ENCODE measurements around the gene CPN2. TPM values are rescaled to one million over a fixed set of nuclear protein-coding genes. Genes with fewer than 3 reads are reported as not detected.

Gene CPN2
- polyA plus RNA-seq, 2 of the 4 experiments (the other 2 are of a cell fraction): not detected

- Histone ChIP-seq H3K4me1 (no peaks in the 10 kb centered on the region), H3K4me3 (no peak overlapping the region), H3K27ac (no peak overlapping the region), H3K9me3 (no peaks in the 10 kb centered on the region), H3K4me2 (no peak overlapping the region)
- FAIRE-seq (no peak), DNase-seq (ENCODE audit: low read depth in 1 of 2, low spot score in 1 of 2) (no peak), ATAC-seq (no peak)
- CTCF ChIA-PET: interaction anchor here (3.0 kb wide), 1 partner anchor 35 kb away, joined by 12 read pairs; no protein-coding TSS in a partner anchor
- no peak for TF ChIP-seq HES2 (IDR thresholded peaks at IDR 0.05)
- no peak for TF ChIP-seq JUNB (IDR thresholded peaks at IDR 0.05)
- no peak for TF ChIP-seq CBX2 (IDR thresholded peaks at IDR 0.05; ENCODE audit: borderline replicate concordance, low read depth)
- no peak for TF ChIP-seq ZSCAN20 (CRISPR knock-in tag; IDR thresholded peaks at IDR 0.05)
- no peak for TF ChIP-seq SMC3 (IDR thresholded peaks at IDR 0.05)
- no peak for TF ChIP-seq BHLHE40 (IDR thresholded peaks at IDR 0.05; ENCODE audit: low read depth, low read length)
- no peak for TF ChIP-seq RNF2 (IDR thresholded peaks at IDR 0.05; ENCODE audit: borderline replicate concordance, low read depth)
- TF ChIP-seq ZFP36 (IDR thresholded peaks at IDR 0.05; ENCODE audit: borderline replicate concordance, partially characterized antibody): no peak
- TF ChIP-seq EP300 (IDR thresholded peaks at IDR 0.05): no peak
- TF ChIP-seq ELK1 (IDR thresholded peaks at IDR 0.05; ENCODE audit: low read depth, low read length): no peak
- no peak for TF ChIP-seq ZC3H11A (IDR thresholded peaks at IDR 0.05)
- TF ChIP-seq HOXB5 (CRISPR knock-in tag; IDR thresholded peaks at IDR 0.05): no peak
- TF ChIP-seq POLR2AphosphoS2 (conservative IDR thresholded peaks at IDR 0.05; ENCODE audit: low read length): no peak
- POLR2A ChIA-PET: no interaction called here
- 71% methylated on average over 9 of the region's 9 CpGs for WGBS (ENCODE audit: missing lambda C conversion rate)
These were observed 28.5 kb upstream of the CPN2 start for GRCh38 chr3:194379651-194380050.

GRCh38 chr3:194379231-194379630 is 28.1 kb upstream of the CPN2 start:
- CTCF ChIA-PET: interaction anchor here (3.0 kb wide), 1 partner anchor 35 kb away, joined by 12 read pairs; no protein-coding TSS in a partner anchor
- TF ChIP-seq GATA3 (IDR thresholded peaks at IDR 0.05; ENCODE audit: borderline replicate concordance): no peak
- TF ChIP-seq HMGXB4 (CRISPR knock-in tag; IDR thresholded peaks at IDR 0.05; ENCODE audit: borderline replicate concordance): no peak
- no peak for TF ChIP-seq CTCF (IDR thresholded peaks at IDR 0.05)
- no peak for FAIRE-seq

GRCh38 chr3:194377708-194378107 is 26.6 kb upstream of the CPN2 start:
- FAIRE-seq: no peak
- WGBS (ENCODE audit: missing lambda C conversion rate): 92% methylated on average over 1 of the region's 1 CpG
- H3K4me2 ChIP-seq: no peak overlapping the region
- no peaks in the 10 kb centered on the region for H3K4me1 ChIP-seq
- ChIA-PET POLR2A (no interaction called here), CTCF (interaction anchor here (3.0 kb wide), 1 partner anchor 33 kb away, joined by 12 read pairs; no protein-coding TSS in a partner anchor)
- H3K27ac ChIP-seq: no peak overlapping the region
- no peak overlapping the region for H3K4me3 ChIP-seq
- H3K9me3 ChIP-seq: no peaks in the 10 kb centered on the region
- DNase-seq (ENCODE audit: low read depth in 1 of 2, low spot score in 1 of 2): no peak
- no peak for TF ChIP-seq FOSB (CRISPR knock-in tag; IDR thresholded peaks at IDR 0.05)
- TF ChIP-seq MYC (IDR thresholded peaks at IDR 0.05; ENCODE audit: borderline replicate concordance, low read length): no peak
- TF ChIP-seq BCL3 (IDR thresholded peaks at IDR 0.05): no peak
- TF ChIP-seq ESRRA (IDR thresholded peaks at IDR 0.05; ENCODE audit: borderline replicate concordance, low read length): no peak
- no peak for TF ChIP-seq CEBPB (IDR thresholded peaks at IDR 0.05)
- TF ChIP-seq ATOH8 (CRISPR knock-in tag; IDR thresholded peaks at IDR 0.05; ENCODE audit: low read depth): no peak
- TF ChIP-seq POLR2A (IDR thresholded peaks at IDR 0.05; ENCODE audit: low read length): no peak
- TF ChIP-seq GATA3 (IDR thresholded peaks at IDR 0.05; ENCODE audit: borderline replicate concordance): no peak
- no peak for TF ChIP-seq KDM1A (IDR thresholded peaks at IDR 0.05; ENCODE audit: low read depth)
- TF ChIP-seq HOXB5 (CRISPR knock-in tag; IDR thresholded peaks at IDR 0.05): no peak
- TF ChIP-seq MAX (IDR thresholded peaks at IDR 0.05): no peak
- TF ChIP-seq RFX5 (IDR thresholded peaks at IDR 0.05): no peak
- TF ChIP-seq ZFP36 (IDR thresholded peaks at IDR 0.05; ENCODE audit: borderline replicate concordance, partially characterized antibody): no peak
- no peak for TF ChIP-seq HOXB13 (CRISPR knock-in tag; IDR thresholded peaks at IDR 0.05; ENCODE audit: low read depth)
- TF ChIP-seq MAFK (IDR thresholded peaks at IDR 0.05; ENCODE audit: partially characterized antibody): no peak
- ATAC-seq: no peak

More at GRCh38 chr3:194379231-194379630, 28.1 kb upstream of the CPN2 start:
- Histone ChIP-seq H3K9me3 (no peaks in the 10 kb centered on the region), H3K4me3 (no peak overlapping the region), H3K27ac (no peak overlapping the region), H3K4me2 (no peak overlapping the region), H3K4me1 (no peaks in the 10 kb centered on the region)
- DNase-seq (ENCODE audit: low read depth in 1 of 2, low spot score in 1 of 2): no peak
- POLR2A ChIA-PET: no interaction called here
- ATAC-seq: no peak
- WGBS (ENCODE audit: missing lambda C conversion rate): 72% methylated on average over 6 of the region's 6 CpGs
